ENCODE data around the gene CUBN.
"Not testable (repeated sequence)": the region's sequence is repeated elsewhere in the genome, so short reads cannot be mapped to it uniquely, and the experiment has no call there.

The CUBN gene

DNA sequence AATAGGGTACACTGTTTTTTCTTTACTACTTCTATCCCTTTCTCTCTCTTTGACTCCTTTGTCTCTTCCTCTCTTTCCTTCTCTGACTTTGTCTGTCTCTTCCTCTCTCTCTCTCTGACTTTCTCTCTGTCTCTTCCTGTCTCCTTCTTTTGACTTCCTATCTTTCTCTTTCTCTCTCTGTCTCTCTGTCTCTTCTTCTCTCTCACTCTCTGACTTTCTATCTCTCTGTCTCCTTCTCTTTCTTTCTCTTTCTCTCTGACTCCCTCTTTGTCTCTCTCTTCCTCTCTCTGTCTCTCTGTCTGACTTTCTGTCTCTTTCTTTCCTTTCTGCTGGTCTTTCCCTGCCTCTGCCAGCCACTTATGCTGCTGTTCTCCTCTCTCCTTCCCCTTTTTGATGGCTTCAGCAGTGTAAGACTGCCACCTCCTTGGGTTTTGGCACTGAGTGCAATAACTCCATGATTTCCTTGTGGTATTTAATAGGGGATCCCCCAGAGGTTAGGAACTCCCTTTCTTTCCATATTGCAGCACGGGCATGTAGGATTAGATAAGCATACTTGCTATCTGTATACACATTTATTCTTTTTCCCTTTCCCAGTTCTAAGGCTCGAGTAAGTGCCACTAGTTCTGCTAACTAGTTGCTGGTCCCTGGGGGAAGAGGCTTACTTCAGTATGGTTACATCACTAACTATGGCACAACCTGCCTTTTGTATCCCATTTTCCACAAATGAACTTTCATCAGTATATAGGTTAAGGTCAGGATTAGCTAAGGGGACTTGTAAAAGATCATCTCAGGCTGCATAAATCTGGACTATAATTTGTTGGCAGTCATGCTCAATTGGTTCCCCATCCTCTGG lies 116.3 kb downstream of the CUBN start:
- DNase-seq (ENCODE audit: low read depth in 3 of 3): not testable (repeated sequence)

DNA sequence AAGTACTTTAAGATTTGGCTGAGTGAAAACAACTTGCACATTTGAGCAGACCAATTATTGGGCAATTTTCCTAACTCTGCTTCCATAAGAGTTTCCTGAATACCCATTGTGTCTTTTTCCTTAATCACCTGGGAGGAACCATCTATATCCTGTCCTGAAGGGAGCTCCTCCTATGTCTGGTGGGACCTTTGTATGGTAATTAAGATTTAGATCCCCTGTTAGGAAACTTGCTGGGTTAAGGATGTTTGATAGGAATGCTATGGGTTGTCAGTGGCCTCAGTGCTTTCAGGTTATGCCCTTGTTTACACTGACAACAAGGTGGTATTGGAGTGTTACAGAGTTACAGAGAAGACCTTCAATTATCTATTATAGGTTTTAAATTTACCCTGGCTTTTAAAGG lies 116.9 kb downstream of the CUBN start:
- not testable (repeated sequence) for DNase-seq (ENCODE audit: low read depth in 3 of 3)

DNA sequence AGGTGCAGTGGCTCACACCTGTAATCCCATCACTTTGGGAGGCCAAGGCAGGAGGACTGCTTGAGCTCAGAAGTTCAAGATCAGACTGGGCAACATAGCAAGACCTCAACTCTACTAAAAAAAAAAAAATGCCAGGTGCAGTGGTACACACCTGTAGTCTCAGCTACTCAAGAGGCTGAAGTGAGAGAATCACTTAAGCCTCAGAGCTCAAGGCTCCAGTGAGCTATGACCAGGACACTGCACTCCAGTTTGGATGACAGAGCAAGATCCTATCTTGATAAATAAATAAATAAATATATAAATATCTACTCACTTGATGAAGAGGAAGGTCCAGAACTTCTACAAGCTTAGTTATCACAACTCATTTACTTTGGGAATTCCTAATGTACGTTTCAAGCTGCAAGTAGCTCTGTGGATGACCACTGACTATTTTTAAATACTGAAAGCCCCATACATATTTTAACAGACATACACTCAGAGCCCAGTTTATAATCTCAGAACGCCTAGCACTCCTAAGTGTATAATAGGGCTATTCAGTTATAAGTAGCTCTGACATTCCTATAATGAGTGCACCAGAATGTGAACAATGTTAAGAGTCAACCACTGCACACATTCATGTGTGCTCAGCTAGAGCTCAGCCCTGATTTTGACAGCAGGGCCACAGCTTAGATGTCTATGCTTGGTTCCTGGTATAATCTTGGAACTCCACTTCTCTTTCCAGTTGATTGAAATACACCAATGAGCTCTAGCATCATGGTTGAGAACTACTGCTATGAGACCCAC lies 119.1 kb downstream of the CUBN start:
- no peak for DNase-seq (ENCODE audit: low read depth in 3 of 3)

DNA sequence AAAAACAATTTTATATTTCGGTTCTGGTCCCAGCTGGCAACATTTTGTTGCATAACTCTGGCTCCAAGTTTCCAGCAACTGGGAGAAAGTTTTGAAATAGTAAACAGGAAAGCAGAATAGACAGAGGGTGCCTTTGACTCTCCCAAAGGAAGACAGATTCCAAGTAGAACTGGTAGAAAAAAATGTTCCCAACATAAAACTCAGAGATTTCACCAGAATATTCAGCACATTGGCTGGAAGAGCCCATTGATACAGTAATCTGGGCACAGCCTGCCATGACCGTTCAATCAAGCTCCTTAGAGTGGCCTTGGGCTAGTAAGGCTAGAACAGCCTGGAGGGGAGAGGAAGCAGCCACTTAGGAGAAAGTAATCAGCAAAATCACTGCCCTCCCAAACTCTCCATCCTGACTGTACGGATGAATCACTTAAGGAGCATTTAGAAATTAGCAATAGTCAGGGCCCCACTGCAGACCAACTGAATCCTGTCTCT lies 120.4 kb downstream of the CUBN start:
- DNase-seq (ENCODE audit: low read depth in 3 of 3): no peak

- no peak for DNase-seq (ENCODE audit: low read depth in 3 of 3)
Observed at GRCh38 chr10:17007418-17007770, 122.2 kb downstream of the CUBN start.

DNA sequence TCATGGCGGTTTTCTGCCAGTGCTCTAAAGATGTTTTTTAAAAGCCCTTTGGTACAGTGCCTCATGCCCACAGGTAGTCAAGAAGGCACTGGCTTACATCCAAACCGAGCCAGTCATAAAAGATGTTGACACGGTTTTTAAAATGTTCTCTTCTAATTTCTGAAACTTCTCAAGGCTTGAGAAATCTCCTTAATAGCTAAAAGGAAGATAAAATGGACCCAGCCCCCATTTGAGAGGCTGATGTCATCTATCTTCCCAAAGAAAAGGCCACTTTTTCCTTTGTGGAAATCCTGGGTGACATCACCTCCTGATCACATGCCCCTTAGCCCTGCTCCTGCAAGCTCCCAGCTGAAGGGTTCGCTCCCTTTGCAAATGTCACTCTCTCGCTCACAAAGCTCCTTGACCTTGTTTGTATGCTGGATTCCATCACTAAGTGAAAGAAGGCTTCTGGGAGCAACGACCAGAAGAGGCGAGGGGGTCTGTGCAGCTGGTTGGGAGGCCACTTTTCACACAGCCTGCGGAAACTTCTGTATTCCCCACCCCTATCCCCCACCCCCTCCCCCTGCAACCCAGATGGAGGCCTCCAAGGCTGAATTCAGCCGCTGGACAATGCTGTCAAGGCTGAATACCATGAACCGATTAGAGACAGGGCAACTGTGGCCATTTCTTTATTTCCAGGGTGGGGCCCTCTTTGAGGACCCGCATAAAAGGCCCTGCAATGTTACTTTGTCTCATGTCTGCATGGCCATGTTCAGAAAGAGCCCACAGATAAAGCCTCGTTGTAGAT lies 122.8 kb downstream of the CUBN start:
- no peak for DNase-seq (ENCODE audit: low read depth in 3 of 3)

DNA sequence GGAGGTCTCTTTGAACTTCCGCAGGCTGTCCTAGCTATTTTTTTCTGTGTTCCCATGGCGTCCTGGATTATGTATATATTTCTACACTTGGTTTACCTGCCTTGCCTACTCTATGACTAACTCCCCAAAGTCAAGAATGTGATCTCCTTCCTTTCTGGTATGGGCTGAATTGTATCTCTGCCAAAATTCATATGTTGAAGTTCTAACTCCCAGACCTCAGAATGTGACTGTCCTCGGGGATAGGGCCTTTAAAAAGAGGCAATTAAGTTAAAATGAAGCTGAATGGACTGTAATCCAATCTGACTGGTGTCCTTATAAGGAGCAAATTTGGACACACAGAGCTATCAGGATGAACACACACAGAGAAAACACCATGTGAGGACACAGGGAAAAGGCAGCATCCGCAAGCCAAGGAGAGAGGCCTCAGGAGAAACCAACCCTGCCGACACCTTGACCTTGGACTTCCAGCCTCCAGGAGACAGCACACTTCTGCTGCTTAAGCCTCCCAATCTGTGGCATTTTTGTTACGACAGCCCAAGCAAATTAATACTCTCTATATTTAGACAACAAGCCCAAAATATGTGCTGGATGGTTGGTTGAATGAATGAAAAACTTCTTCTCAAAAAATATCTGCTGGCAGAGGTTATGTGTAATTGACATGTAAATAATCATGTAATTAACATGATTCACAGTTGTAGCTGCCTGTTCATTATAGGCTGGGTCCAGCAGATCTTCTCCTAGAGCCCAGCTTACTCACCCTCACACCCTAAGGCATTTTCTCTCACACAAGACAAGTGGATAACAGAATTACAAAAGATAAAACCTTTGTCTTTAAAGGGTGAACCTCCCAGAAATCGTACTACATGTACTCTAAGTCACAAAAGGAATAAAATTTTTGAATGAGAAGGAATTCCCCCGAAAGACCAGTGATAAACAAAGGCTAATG lies 123.7 kb downstream of the CUBN start:
- no peak for DNase-seq (ENCODE audit: low read depth in 3 of 3)

- DNase-seq (ENCODE audit: low read depth in 3 of 3): no peak
Observed at GRCh38 chr10:17004801-17005380, 124.7 kb downstream of the CUBN start.

DNA sequence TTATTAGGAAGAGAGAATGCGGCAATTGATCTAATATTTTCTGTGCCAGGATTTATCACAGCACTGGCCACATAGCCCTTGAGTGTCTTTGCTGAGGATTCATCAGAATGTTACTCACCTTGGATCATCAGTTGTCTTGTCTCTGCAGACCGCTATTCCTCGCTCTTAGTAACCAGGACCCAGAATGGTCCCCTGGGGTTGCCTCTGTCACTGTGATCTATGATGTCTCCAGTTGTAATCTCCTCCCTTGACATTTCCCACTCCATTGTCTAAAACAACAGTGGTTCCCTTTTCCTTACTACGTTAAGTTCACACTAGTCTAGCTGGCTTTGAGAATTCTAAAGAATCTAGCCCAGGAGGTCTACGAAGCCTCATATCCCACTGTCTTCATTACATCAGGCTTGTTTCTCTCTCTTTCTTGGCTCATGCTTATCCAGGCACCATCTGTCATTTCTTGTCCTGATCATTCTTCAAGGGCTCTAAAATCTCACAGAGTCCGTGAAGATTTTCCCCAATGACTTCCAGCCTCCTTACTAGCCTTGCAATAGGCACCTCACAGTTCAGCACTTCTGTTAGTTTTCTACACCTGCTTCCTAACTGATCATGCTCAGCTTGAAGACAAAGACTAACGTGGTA lies 125.8 kb downstream of the CUBN start:
- no peak for DNase-seq (ENCODE audit: low read depth in 3 of 3)

DNA sequence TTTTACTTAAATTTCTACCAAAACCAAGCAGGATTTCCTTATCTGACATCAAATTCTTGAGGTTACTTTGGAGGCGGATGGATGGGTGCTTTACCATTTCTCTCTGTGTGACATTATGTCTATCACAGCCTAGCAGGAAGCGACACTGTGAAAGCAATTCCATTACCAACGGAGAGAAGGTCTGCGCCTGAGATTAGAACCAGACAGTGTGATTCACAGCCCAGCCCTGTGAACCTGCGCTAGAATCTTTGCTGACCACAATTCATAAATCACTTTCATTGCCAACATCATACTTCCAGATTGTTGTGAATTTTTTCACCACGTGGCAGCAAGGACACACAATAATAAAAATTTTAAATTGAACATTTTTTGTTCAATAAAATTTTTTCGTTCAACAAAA lies 126.5 kb downstream of the CUBN start:
- DNase-seq (ENCODE audit: low read depth in 3 of 3): peak in 2 of 3 experiments; percentile 39 to 53

DNA sequence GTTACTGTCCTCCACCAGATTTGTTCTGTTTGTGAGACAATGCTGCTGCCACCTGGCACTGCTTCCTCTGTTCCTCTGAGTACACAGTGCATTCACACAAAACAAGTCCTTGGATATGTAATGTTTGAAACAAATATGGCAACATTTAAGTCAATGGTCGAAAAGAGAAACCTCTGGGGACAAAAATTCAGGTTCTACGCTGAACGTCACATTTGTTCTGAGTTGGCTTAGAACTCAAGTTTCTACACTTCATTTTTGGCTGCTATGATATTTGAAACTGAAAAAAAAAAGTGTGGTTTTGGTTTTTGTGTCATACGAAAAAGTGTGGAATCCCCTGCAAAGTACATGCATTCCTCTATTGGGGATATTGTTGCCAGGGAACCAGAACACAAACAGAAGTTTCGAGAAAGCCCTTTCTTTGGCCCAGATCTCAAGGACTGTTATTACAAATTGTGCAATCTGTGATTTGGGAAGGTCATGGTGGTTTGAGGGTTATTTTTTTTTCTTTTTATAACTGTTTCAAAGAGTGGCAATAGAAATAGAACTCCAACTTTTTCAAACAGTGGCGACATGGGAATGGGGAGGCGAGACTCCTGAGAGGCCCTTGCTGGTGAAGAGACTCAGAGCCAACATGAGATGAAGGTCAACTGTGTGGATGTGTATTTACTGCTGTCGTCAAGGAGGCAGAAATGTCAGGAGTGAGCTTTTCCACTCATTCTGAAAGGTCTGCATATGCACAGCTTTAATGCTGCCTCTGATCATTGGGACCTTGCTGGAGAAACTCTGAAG lies 127.5 kb downstream of the CUBN start:
- no peak for DNase-seq (ENCODE audit: low read depth in 3 of 3)

DNA sequence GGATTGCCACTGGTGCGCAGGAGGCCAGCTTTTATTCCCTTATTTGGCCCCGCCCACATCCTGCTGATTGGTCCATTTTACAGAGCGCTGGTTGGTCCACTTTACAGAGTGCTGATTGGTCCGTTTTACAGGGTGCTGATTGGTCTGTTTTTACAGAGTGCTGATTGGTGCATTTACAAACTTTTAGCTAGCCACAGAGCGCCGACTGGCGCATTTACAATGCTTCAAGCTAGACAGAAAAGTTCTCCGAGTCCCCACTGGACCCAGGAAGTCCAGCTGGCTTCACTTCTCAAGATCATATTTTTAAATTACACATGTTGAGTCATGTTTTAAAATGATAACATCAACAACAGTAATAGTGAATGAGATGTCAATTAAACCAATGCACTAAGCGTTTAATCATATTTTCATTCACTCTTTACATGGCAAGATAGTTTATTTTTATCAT lies 128.3 kb downstream of the CUBN start:
- DNase-seq (ENCODE audit: low read depth in 3 of 3): no peak

- DNase-seq (ENCODE audit: low read depth in 3 of 3): no peak
Observed at GRCh38 chr10:16999665-17000451, 129.8 kb downstream of the CUBN start.

GRCh38 chr10:16996530-16996964 lies 133.1 kb downstream of the CUBN start:
- DNase-seq (ENCODE audit: low read depth in 3 of 3): no peak

GRCh38 chr10:16995867-16996529 lies 133.6 kb downstream of the CUBN start:
- DNase-seq (ENCODE audit: low read depth in 3 of 3): no peak

DNA sequence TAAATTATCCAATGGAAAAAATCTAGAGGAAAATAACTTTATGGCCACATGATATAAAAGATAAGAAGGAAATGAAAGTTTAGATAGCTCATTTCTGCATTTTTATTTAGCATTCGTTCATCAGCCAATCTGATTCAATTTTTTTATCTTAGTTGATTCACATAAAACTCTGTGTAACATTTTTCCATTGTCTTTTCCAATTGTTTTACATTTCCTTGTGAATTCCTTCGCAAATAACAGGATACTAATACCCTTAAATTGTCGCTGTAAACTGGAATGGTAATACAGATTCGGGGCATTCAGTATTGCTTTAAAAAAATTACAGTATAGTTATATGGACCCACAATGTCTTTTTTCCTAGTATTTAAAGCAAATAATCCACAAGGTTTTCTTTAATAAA lies 136.4 kb downstream of the CUBN start:
- DNase-seq (ENCODE audit: low read depth in 3 of 3): no peak

DNA sequence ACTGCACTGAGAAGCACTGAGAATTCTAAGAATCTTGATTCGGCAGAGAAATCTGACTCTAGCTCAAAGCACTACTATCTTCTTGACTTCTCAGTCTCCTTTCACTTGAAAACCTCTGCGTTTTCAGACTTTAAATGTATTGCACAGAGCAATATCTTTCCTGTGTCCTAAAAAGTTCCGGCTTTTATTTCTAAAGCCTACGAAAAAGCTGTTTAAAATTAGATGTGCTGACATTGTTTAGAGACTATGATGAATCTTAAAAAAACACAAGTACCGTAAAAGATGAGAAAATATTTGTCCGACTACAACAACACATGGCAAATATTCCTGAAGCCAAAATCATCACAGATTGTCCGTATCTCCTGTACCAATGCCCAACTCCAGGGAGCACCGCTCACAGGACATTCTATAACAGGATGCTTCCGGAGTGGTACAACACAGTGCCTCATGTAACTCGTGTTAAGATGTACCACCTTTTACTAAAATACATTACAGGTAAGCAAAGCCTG lies 136.9 kb downstream of the CUBN start:
- DNase-seq (ENCODE audit: low read depth in 3 of 3): no peak

GRCh38 chr10:16991011-16991410 lies 138.6 kb downstream of the CUBN start:
- DNase-seq (ENCODE audit: low read depth in 3 of 3): no peak

Measured in stimulated activated CD4-positive, alpha-beta T cell treated with anti-CD3 and anti-CD28 coated beads, TNF-alpha, amount 100 ng/mL, for 4 hours (primary cell).